ENCODE measurements around the gene PCDHA4. TPM values are rescaled to one million over a fixed set of nuclear protein-coding genes. Genes with fewer than 3 reads are reported as not detected.

PCDHA4 gene
- total and polyA plus RNA-seq, 2 experiments from 2014 or later: 1.8 to 12.5 TPM

DNA sequence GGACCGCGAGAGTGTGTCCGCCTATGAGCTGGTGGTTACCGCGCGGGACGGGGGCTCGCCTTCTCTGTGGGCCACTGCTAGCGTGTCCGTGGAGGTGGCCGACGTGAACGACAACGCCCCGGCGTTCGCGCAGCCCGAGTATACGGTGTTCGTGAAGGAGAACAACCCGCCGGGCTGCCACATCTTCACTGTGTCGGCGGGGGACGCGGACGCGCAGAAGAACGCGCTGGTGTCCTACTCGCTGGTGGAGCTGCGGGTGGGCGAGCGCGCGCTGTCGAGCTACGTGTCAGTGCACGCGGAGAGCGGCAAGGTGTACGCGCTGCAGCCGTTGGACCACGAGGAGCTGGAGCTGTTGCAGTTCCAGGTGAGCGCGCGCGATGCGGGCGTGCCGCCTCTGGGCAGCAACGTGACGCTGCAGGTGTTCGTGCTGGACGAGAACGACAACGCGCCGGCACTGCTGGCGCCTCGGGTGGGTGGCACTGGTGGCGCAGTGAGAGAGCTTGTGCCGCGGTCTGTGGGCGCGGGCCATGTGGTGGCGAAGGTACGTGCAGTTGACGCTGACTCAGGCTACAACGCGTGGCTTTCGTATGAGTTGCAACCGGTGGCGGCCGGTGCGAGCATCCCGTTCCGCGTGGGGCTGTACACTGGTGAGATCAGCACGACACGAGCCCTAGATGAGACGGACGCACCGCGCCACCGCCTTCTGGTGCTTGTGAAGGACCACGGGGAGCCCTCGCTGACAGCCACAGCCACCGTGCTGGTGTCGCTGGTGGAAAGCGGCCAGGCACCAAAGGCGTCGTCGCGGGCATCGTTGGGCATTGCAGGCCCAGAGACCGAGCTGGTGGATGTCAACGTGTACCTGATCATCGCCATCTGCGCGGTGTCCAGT, 29.0 kb downstream of the PCDHA4 start:
- TF ChIP-seq JUNB (IDR thresholded peaks at IDR 0.05; ENCODE audit: unreplicated experiment) (no peak), NANOG (IDR thresholded peaks at IDR 0.05; ENCODE audit: borderline replicate concordance) (no peak), ZNF114 (CRISPR knock-in tag; IDR thresholded peaks at IDR 0.05) (no peak), EZH2 (IDR thresholded peaks at IDR 0.05; ENCODE audit: low read depth, unreplicated experiment) (no peak), STAT1 (IDR thresholded peaks at IDR 0.05; ENCODE audit: unreplicated experiment) (no peak), EZH2phosphoT487 (IDR thresholded peaks at IDR 0.05; ENCODE audit: unreplicated experiment) (no peak), ZNF331 (CRISPR knock-in tag; IDR thresholded peaks at IDR 0.05; ENCODE audit: low read depth) (no peak)
- TF ChIP-seq, protein P1, sequence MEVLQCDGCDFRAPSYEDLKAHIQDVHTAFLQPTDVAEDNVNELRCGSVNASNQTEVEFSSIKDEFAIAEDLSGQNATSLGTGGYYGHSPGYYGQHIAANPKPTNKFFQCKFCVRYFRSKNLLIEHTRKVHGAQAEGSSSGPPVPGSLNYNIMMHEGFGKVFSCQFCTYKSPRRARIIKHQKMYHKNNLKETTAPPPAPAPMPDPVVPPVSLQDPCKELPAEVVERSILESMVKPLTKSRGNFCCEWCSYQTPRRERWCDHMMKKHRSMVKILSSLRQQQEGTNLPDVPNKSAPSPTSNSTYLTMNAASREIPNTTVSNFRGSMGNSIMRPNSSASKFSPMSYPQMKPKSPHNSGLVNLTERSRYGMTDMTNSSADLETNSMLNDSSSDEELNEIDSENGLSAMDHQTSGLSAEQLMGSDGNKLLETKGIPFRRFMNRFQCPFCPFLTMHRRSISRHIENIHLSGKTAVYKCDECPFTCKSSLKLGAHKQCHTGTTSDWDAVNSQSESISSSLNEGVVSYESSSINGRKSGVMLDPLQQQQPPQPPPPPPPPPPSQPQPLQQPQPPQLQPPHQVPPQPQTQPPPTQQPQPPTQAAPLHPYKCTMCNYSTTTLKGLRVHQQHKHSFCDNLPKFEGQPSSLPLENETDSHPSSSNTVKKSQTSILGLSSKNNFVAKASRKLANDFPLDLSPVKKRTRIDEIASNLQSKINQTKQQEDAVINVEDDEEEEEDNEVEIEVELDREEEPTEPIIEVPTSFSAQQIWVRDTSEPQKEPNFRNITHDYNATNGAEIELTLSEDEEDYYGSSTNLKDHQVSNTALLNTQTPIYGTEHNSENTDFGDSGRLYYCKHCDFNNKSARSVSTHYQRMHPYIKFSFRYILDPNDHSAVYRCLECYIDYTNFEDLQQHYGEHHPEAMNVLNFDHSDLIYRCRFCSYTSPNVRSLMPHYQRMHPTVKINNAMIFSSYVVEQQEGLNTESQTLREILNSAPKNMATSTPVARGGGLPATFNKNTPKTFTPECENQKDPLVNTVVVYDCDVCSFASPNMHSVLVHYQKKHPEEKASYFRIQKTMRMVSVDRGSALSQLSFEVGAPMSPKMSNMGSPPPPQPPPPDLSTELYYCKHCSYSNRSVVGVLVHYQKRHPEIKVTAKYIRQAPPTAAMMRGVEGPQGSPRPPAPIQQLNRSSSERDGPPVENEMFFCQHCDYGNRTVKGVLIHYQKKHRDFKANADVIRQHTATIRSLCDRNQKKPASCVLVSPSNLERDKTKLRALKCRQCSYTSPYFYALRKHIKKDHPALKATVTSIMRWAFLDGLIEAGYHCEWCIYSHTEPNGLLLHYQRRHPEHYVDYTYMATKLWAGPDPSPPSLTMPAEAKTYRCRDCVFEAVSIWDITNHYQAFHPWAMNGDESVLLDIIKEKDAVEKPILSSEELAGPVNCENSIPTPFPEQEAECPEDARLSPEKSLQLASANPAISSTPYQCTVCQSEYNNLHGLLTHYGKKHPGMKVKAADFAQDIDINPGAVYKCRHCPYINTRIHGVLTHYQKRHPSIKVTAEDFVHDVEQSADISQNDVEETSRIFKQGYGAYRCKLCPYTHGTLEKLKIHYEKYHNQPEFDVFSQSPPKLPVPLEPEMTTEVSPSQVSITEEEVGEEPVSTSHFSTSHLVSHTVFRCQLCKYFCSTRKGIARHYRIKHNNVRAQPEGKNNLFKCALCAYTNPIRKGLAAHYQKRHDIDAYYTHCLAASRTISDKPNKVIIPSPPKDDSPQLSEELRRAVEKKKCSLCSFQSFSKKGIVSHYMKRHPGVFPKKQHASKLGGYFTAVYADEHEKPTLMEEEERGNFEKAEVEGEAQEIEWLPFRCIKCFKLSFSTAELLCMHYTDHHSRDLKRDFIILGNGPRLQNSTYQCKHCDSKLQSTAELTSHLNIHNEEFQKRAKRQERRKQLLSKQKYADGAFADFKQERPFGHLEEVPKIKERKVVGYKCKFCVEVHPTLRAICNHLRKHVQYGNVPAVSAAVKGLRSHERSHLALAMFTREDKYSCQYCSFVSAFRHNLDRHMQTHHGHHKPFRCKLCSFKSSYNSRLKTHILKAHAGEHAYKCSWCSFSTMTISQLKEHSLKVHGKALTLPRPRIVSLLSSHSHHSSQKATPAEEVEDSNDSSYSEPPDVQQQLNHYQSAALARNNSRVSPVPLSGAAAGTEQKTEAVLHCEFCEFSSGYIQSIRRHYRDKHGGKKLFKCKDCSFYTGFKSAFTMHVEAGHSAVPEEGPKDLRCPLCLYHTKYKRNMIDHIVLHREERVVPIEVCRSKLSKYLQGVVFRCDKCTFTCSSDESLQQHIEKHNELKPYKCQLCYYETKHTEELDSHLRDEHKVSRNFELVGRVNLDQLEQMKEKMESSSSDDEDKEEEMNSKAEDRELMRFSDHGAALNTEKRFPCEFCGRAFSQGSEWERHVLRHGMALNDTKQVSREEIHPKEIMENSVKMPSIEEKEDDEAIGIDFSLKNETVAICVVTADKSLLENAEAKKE (CRISPR knock-in tag; IDR thresholded peaks at IDR 0.05): no peak
- TF ChIP-seq, protein P2, sequence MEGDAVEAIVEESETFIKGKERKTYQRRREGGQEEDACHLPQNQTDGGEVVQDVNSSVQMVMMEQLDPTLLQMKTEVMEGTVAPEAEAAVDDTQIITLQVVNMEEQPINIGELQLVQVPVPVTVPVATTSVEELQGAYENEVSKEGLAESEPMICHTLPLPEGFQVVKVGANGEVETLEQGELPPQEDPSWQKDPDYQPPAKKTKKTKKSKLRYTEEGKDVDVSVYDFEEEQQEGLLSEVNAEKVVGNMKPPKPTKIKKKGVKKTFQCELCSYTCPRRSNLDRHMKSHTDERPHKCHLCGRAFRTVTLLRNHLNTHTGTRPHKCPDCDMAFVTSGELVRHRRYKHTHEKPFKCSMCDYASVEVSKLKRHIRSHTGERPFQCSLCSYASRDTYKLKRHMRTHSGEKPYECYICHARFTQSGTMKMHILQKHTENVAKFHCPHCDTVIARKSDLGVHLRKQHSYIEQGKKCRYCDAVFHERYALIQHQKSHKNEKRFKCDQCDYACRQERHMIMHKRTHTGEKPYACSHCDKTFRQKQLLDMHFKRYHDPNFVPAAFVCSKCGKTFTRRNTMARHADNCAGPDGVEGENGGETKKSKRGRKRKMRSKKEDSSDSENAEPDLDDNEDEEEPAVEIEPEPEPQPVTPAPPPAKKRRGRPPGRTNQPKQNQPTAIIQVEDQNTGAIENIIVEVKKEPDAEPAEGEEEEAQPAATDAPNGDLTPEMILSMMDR (conservative IDR thresholded peaks at IDR 0.05; ENCODE audit: low read depth in 2 of 2): no peak
- no peak overlapping the region for H3K4me2 ChIP-seq
- Mint-ChIP-seq H3K4me1 (no peaks in the 10 kb centered on the region), H3K9me3 (peaks cover 10% of the 10 kb centered on the region), H3K27ac (no peak overlapping the region), H3K36me3 (ENCODE audit: low read depth) (peaks cover 24% of the 10 kb centered on the region; the same call in 2 of the 3 replicates), H3K4me3 (no peak overlapping the region), H3K27me3 (ENCODE audit: insufficient read depth, low read depth, poor library complexity) (peaks cover 2% of the 10 kb centered on the region)
- ATAC-seq (no peak), DNase-seq (ENCODE audit: low spot score) (no peak)
- no peaks in the 10 kb centered on the region; the same call in 1 of the 2 replicates for H4K20me1 ChIP-seq (replicated peaks; ENCODE audit: insufficient read depth)
- H3K9me2 ChIP-seq (ENCODE audit: insufficient read depth): no peaks in the 10 kb centered on the region
- H3K4me3 ChIP-seq: no peak overlapping the region
- no peaks in the 10 kb centered on the region for H3K79me2 ChIP-seq (replicated peaks; ENCODE audit: insufficient read depth)
- no peaks in the 10 kb centered on the region for H3K27me3 ChIP-seq (ENCODE audit: insufficient read depth)
- no peak overlapping the region for H2AFZ ChIP-seq
- H3K36me3 ChIP-seq (ENCODE audit: insufficient read depth): peaks cover 4% of the 10 kb centered on the region; the same call in 1 of the 2 replicates
- H3K27ac ChIP-seq (ENCODE audit: low read depth): no peak overlapping the region
- no peaks in the 10 kb centered on the region for H3F3A ChIP-seq (replicated peaks; ENCODE audit: low read depth)
- H3K4me1 ChIP-seq (ENCODE audit: insufficient read depth): no peaks in the 10 kb centered on the region

Measured in GM23338 (cell line).